Measurements from ENCODE around the gene PDGFD.

Gene PDGFD

GRCh38 chr11:104033134-104033533 lies 130.8 kb downstream of the PDGFD start:
- TF ChIP-seq CTCF (conservative IDR thresholded peaks at IDR 0.05; ENCODE audit: control insufficient read depth, insufficient read depth, low read depth, low read length), result no peak
- peak; percentile 77 for DNase-seq (ENCODE audit: low read depth)
- H3K4me3 ChIP-seq (ENCODE audit: control insufficient read depth, low read depth, low read length), result no peak overlapping the region

GRCh38 chr11:104028476-104029263 lies 135.3 kb downstream of the PDGFD start:
- no peak overlapping the region for H3K4me3 ChIP-seq (ENCODE audit: control insufficient read depth, low read depth, low read length)
- DNase-seq (ENCODE audit: low read depth), result no peak
- no peak for TF ChIP-seq CTCF (conservative IDR thresholded peaks at IDR 0.05; ENCODE audit: control insufficient read depth, insufficient read depth, low read depth, low read length)

- no peak for TF ChIP-seq CTCF (conservative IDR thresholded peaks at IDR 0.05; ENCODE audit: control insufficient read depth, insufficient read depth, low read depth, low read length)
- H3K4me3 ChIP-seq (ENCODE audit: control insufficient read depth, low read depth, low read length), result no peak overlapping the region
- DNase-seq (ENCODE audit: low read depth), result no peak
Observed at GRCh38 chr11:104024572-104024971, 139.4 kb downstream of the PDGFD start.

GRCh38 chr11:104015649-104016415 lies 148.1 kb downstream of the PDGFD start:
- TF ChIP-seq CTCF (conservative IDR thresholded peaks at IDR 0.05; ENCODE audit: control insufficient read depth, insufficient read depth, low read depth, low read length), result no peak
- no peak for DNase-seq (ENCODE audit: low read depth)
- no peak overlapping the region for H3K4me3 ChIP-seq (ENCODE audit: control insufficient read depth, low read depth, low read length)

- TF ChIP-seq CTCF (conservative IDR thresholded peaks at IDR 0.05; ENCODE audit: control insufficient read depth, insufficient read depth, low read depth, low read length), result no peak
- DNase-seq (ENCODE audit: low read depth), result peak; percentile 44
Observed at GRCh38 chr11:104011044-104011443, 152.9 kb downstream of the PDGFD start.

GRCh38 chr11:104009744-104010143 lies 154.2 kb downstream of the PDGFD start:
- DNase-seq (ENCODE audit: low read depth), result no peak
- H3K4me3 ChIP-seq (ENCODE audit: control insufficient read depth, low read depth, low read length), result no peak overlapping the region
- no peak for TF ChIP-seq CTCF (conservative IDR thresholded peaks at IDR 0.05; ENCODE audit: control insufficient read depth, insufficient read depth, low read depth, low read length)

More at GRCh38 chr11:104011044-104011443, 152.9 kb downstream of the PDGFD start:
- no peak overlapping the region for H3K4me3 ChIP-seq (ENCODE audit: control insufficient read depth, low read depth, low read length)
